Naive thymus-derived CD4-positive, alpha-beta T cell (primary cell): ENCODE data around the gene ARL3. TPM values are rescaled to one million over a fixed set of nuclear protein-coding genes. Genes with fewer than 3 reads are reported as not detected.
"Not testable (repeated sequence)": the region's sequence is repeated elsewhere in the genome, so short reads cannot be mapped to it uniquely, and the experiment has no call there.

ENCODE experiments used
- ATAC-seq: fragments of 150-1000 bp; cut with Tn5 transposase; 2 replicates; pipeline ENCODE4 v1.10.0; 2021; ENCODE audit warnings: mild to moderate bottlenecking, moderate library complexity
- CTCF ChIA-PET: fragments of 350-600 bp; sonication (Branson Sonifier 250); formaldehyde crosslinking; loops from one replicate; lab custom pipeline; 2021; ENCODE audit warnings: antibody characterized with exemption; lab: Charles Lee
- POLR2A ChIA-PET: fragments of 350-600 bp; sonication (Branson Sonifier 250); formaldehyde crosslinking; loops from one replicate; lab custom pipeline; 2021; ENCODE audit warnings: antibody characterized with exemption, inconsistent platforms; lab: Charles Lee
- DNase-seq, 9 donors: peaks; one replicate each; pipeline versions ENCODE4 v3.0.0 to v3.0.0-alpha.2; 2020 to 2022; ENCODE audit warnings: mixed read lengths in 1 of 9
- H3K27ac ChIP-seq: one replicate; pipeline ENCODE4 v1.7.0; 2013; ENCODE audit warnings: mild to moderate bottlenecking, low read depth, low read length, moderate library complexity
- H3K27me3 ChIP-seq, 2 donors: one replicate each; pipeline ENCODE4 v1.7.0; 2013; ENCODE audit warnings: low read length in 2 of 2, mild to moderate bottlenecking in 2 of 2, moderate library complexity in 2 of 2; ENCODE audit not compliant: control insufficient read depth in 2 of 2, insufficient read depth in 2 of 2
- H3K36me3 ChIP-seq, 3 experiments: 1 replicate in 2 of 3; 2 replicates in 1 of 3; pipeline ENCODE4 v1.7.0; 2013; ENCODE audit warnings: low read length in 3 of 3, mild to moderate bottlenecking in 3 of 3, moderate library complexity in 1 of 3; ENCODE audit not compliant: insufficient read depth in 3 of 3, control insufficient read depth in 2 of 3
- H3K4me1 ChIP-seq, 2 donors: one replicate each; pipeline ENCODE4 v1.7.0; 2013; ENCODE audit warnings: low read length in 2 of 2, mild to moderate bottlenecking in 2 of 2, moderate library complexity in 1 of 2; ENCODE audit not compliant: control insufficient read depth in 2 of 2, insufficient read depth in 2 of 2
- H3K4me3 ChIP-seq: 2 replicates; pipeline ENCODE4 v1.7.0; 2013; ENCODE audit warnings: mild to moderate bottlenecking, low read length
- H3K9me3 ChIP-seq, 3 experiments: 1 replicate in 2 of 3; 2 replicates in 1 of 3; pipeline ENCODE4 v1.7.0; 2013; ENCODE audit warnings: low read length in 3 of 3; ENCODE audit not compliant: control insufficient read depth in 2 of 3
- H3K27ac Mint-ChIP-seq, 9 donors: one replicate each; pipeline ENCODE4 v1.8.0; 2020 to 2022; ENCODE audit warnings: mixed read lengths in 9 of 9, mild to moderate bottlenecking in 8 of 9, moderate library complexity in 5 of 9, inconsistent platforms in 2 of 9
- H3K27me3 Mint-ChIP-seq, 5 donors: one replicate each; pipeline ENCODE4 v1.8.0; 2021 to 2022; ENCODE audit warnings: mixed read lengths in 5 of 5, mild to moderate bottlenecking in 1 of 5
- H3K36me3 Mint-ChIP-seq, 5 donors: one replicate each; pipeline ENCODE4 v1.8.0; 2020 to 2022; ENCODE audit warnings: mixed read lengths in 5 of 5, mild to moderate bottlenecking in 3 of 5, inconsistent platforms in 1 of 5
- H3K4me1 Mint-ChIP-seq, 7 donors: one replicate each; pipeline ENCODE4 v1.8.0; 2020 to 2022; ENCODE audit warnings: mixed read lengths in 7 of 7, mild to moderate bottlenecking in 3 of 7, inconsistent platforms in 1 of 7
- H3K4me3 Mint-ChIP-seq, 10 donors: one replicate each; pipeline ENCODE4 v1.8.0; 2020 to 2022; ENCODE audit warnings: mild to moderate bottlenecking in 10 of 10, mixed read lengths in 10 of 10, moderate library complexity in 6 of 10, inconsistent platforms in 2 of 10
- H3K9me3 Mint-ChIP-seq, 11 donors: one replicate each; pipeline ENCODE4 v1.8.0; 2020 to 2022; ENCODE audit warnings: mixed read lengths in 11 of 11, mild to moderate bottlenecking in 4 of 11, inconsistent platforms in 1 of 11, moderate library complexity in 1 of 11
- intact Hi-C, 2 donors: fragments of 100-400 bp; cut with micrococcal nuclease; formaldehyde crosslinking; loops; one replicate each; pipeline ENCODE4 v1.15.1; 2023
- polyA plus RNA-seq, 2 donors: library from polyadenylated mRNA; unstranded; fragments of 300-500 nt; fragmentation: Illumina TruSeq; gene quantifications; one replicate each; pipeline ENCODE4 v1.2.3, GENCODE V29; 2021
- total RNA-seq, 6 experiments: library from RNA in 5 of 6; stranded (reverse) in 5 of 6; gene quantifications; 1 replicate in 5 of 6; 2 replicates in 1 of 6; pipeline ENCODE4 v1.2.3 and lab custom pipeline; 2021 to 2026

ARL3 gene
- total and polyA plus RNA-seq, 7 experiments from 2014 or later = 1.3 to 5.1 (median 2.9) TPM

GRCh38 chr10:102758933-102759262 is 44.7 kb upstream of the ARL3 start:
- Mint-ChIP-seq H3K27ac (peak overlapping the region in 5 of 9 donors; percentile 4 to 56 (median 7)), H3K4me3 (peak overlapping the region in 4 of 10 donors; percentile 9 to 46 (median 34))
- CTCF ChIA-PET = not testable (repeated sequence)

GRCh38 chr10:102758240-102758932 is 44.2 kb upstream of the ARL3 start:
- H3K4me1 ChIP-seq = peaks cover 0 to 6% of the 10 kb centered on the region in 2 donors
- DNase-seq = no peak
- H3K36me3 ChIP-seq = peaks cover 0 to 6% (median 5%) of the 10 kb centered on the region in 3 experiments
- H3K27me3 ChIP-seq = no peaks in the 10 kb centered on the region
- ChIA-PET CTCF (no interaction called here), POLR2A (no interaction called here)
- Mint-ChIP-seq H3K4me3 (peak overlapping the region in 6 of 10 donors; percentile 2 to 46 (median 18)), H3K4me1 (peaks cover 22 to 56% (median 39%) of the 10 kb centered on the region in 7 donors), H3K27ac (peak overlapping the region in 6 of 9 donors; percentile 2 to 28 (median 6)), H3K27me3 (no peaks in the 10 kb centered on the region), H3K36me3 (peaks cover 0 to 36% (median 19%) of the 10 kb centered on the region in 5 donors), H3K9me3 (peaks cover 0 to 1% (median 0%) of the 10 kb centered on the region in 11 donors)
- no peaks in the 10 kb centered on the region for H3K9me3 ChIP-seq
- intact Hi-C loops = no loop called here
- H3K4me3 ChIP-seq = no peak overlapping the region
- ATAC-seq = no peak
- no peak overlapping the region for H3K27ac ChIP-seq

More at GRCh38 chr10:102758933-102759262, 44.7 kb upstream of the ARL3 start:
- H3K36me3 Mint-ChIP-seq = peaks cover 0 to 38% (median 19%) of the 10 kb centered on the region in 5 donors
- H3K9me3 ChIP-seq, H3K27me3 ChIP-seq, intact Hi-C loops, H3K4me3 ChIP-seq, DNase-seq, H3K4me1 ChIP-seq, H3K36me3 ChIP-seq, POLR2A ChIA-PET, H3K9me3 Mint-ChIP-seq, ATAC-seq, H3K27me3 Mint-ChIP-seq, H3K27ac ChIP-seq: not testable (repeated sequence)
- H3K4me1 Mint-ChIP-seq = peaks cover 19 to 53% (median 34%) of the 10 kb centered on the region in 7 donors

- H3K36me3 Mint-ChIP-seq = peaks cover 0 to 33% (median 17%) of the 10 kb centered on the region in 5 donors
- intact Hi-C loops = no loop called here
- H3K27me3 Mint-ChIP-seq = no peaks in the 10 kb centered on the region
- no peak overlapping the region for H3K27ac Mint-ChIP-seq
- Histone ChIP-seq H3K9me3 (no peaks in the 10 kb centered on the region), H3K27me3 (no peaks in the 10 kb centered on the region), H3K4me1 (peaks cover 7 to 17% of the 10 kb centered on the region in 2 donors), H3K4me3 (no peak overlapping the region), H3K27ac (no peak overlapping the region), H3K36me3 (peaks cover 0 to 6% (median 5%) of the 10 kb centered on the region in 3 experiments)
- ChIA-PET CTCF (no interaction called here), POLR2A (no interaction called here)
- no peak for DNase-seq
- peaks cover 0 to 1% (median 0%) of the 10 kb centered on the region in 11 donors for H3K9me3 Mint-ChIP-seq
- peak overlapping the region in 1 of 10 donors; percentile 20 for H3K4me3 Mint-ChIP-seq
- ATAC-seq = no peak
- H3K4me1 Mint-ChIP-seq = peaks cover 33 to 61% (median 49%) of the 10 kb centered on the region in 7 donors
Observed at GRCh38 chr10:102757323-102757722, 43.1 kb upstream of the ARL3 start.

GRCh38 chr10:102753718-102754117 is 39.5 kb upstream of the ARL3 start:
- ChIA-PET CTCF (interaction anchor here (0.6 to 1.6 kb wide), 4 partner anchors 13 to 732 kb away, joined by 3 to 4 read pairs (median 4); no protein-coding TSS in a partner anchor), POLR2A (no interaction called here)
- H3K36me3 ChIP-seq = peaks cover 0 to under 1% (median 0%) of the 10 kb centered on the region in 3 experiments
- Mint-ChIP-seq H3K27me3 (no peaks in the 10 kb centered on the region), H3K4me1 (peaks cover 40 to 66% (median 56%) of the 10 kb centered on the region in 7 donors), H3K27ac (peak overlapping the region in 4 of 9 donors; percentile 9 to 72 (median 66)), H3K4me3 (peak overlapping the region in 5 of 10 donors; percentile 6 to 62 (median 16)), H3K9me3 (peaks cover 0 to under 1% (median 0%) of the 10 kb centered on the region in 11 donors), H3K36me3 (peaks cover 1 to 21% (median 13%) of the 10 kb centered on the region in 5 donors)
- no peaks in the 10 kb centered on the region for H3K9me3 ChIP-seq
- intact Hi-C loops = loop anchor here (1.0 to 2.0 kb wide), 3 partner anchors 9 to 23 kb away; partner anchors contain the start of gene WBP1L (in 1 of the 2)
- ATAC-seq (no peak), DNase-seq (no peak)
- H3K27me3 ChIP-seq = no peaks in the 10 kb centered on the region
- H3K27ac ChIP-seq = no peak overlapping the region
- H3K4me1 ChIP-seq = peaks cover 8 to 22% of the 10 kb centered on the region in 2 donors
- no peak overlapping the region for H3K4me3 ChIP-seq

GRCh38 chr10:102752934-102753664 is 38.9 kb upstream of the ARL3 start:
- peak in 3 of 9 donors; percentile 13 to 34 (median 33) for DNase-seq
- Histone ChIP-seq H3K9me3 (no peaks in the 10 kb centered on the region), H3K4me1 (peaks cover 8 to 26% of the 10 kb centered on the region in 2 donors), H3K27ac (no peak overlapping the region), H3K4me3 (no peak overlapping the region), H3K27me3 (no peaks in the 10 kb centered on the region), H3K36me3 (peaks cover 0 to 5% (median 0%) of the 10 kb centered on the region in 3 experiments)
- no peaks in the 10 kb centered on the region for H3K27me3 Mint-ChIP-seq
- peaks cover 7 to 21% (median 13%) of the 10 kb centered on the region in 5 donors for H3K36me3 Mint-ChIP-seq
- POLR2A ChIA-PET = interaction anchor here (0.6 kb wide), 1 partner anchor 40 kb away, joined by 3 read pairs; no protein-coding TSS in a partner anchor
- peaks cover 0 to 3% (median 0%) of the 10 kb centered on the region in 11 donors for H3K9me3 Mint-ChIP-seq
- CTCF ChIA-PET = interaction anchor here (0.5 to 1.6 kb wide), 4 partner anchors 9 to 49 kb away, joined by 3 to 4 read pairs (median 4); no protein-coding TSS in a partner anchor
- H3K27ac Mint-ChIP-seq = peak overlapping the region in 7 of 9 donors; percentile 20 to 72 (median 62)
- H3K4me3 Mint-ChIP-seq = peak overlapping the region in 7 of 10 donors; percentile 5 to 62 (median 29)
- H3K4me1 Mint-ChIP-seq = peaks cover 39 to 66% (median 56%) of the 10 kb centered on the region in 7 donors
- peak; percentile 80 for ATAC-seq
- intact Hi-C loops = loop anchor here (1.0 to 2.0 kb wide), 3 partner anchors 9 to 24 kb away; partner anchors contain the start of gene WBP1L (in 1 of the 2)
